GM12878 (cell line): ENCODE measurements around the gene MRTFB. TPM values are rescaled to one million over a fixed set of nuclear protein-coding genes. Genes with fewer than 3 reads are reported as not detected.

Experiments
- ATAC-seq: fragments of 200-7000 bp; cut with Tn5 transposase; 3 replicates; pipeline ENCODE4 v1.9.1; 2020; ENCODE audit warnings: mild to moderate bottlenecking, moderate library complexity
- BruUV-seq: library from RNA; stranded (reverse); fragments of 400-500 nt; replicated peaks from 2 replicates; lab custom pipeline; 2021; lab: Mats Ljungman, UMichigan
- CTCF ChIA-PET: fragments of 300-600 bp; sonication (Branson Sonifier 250); formaldehyde crosslinking; extraction: SDS; loops from one replicate; lab custom pipeline; 2021; ENCODE audit warnings: inconsistent platforms; lab: Yijun Ruan, JAX
- POLR2A ChIA-PET: fragments of 350-600 bp; formaldehyde crosslinking; extraction: SDS; loops from one replicate; lab custom pipeline; 2021; ENCODE audit warnings: inconsistent platforms; lab: Charles Lee
- RAD21 ChIA-PET: fragments of 300-600 bp; sonication (Branson Sonifier 250); formaldehyde crosslinking; loops from one replicate; lab custom pipeline; 2023; ENCODE audit warnings: antibody characterized with exemption; ENCODE audit not compliant: unreplicated experiment; lab: Charles Lee
- SMC1A ChIA-PET: fragments of 300-600 bp; sonication (Branson Sonifier 250); formaldehyde crosslinking; loops from one replicate; lab custom pipeline; 2023; ENCODE audit not compliant: unreplicated experiment, uncharacterized antibody; lab: Charles Lee
- DNase-seq: peaks from one replicate; pipeline ENCODE4 v3.0.0-alpha.2; 2011; ENCODE audit warnings: low read depth, low spot score
- FAIRE-seq: peaks from 3 replicates; lab custom pipeline; 2011; peaks lifted over from hg19 to GRCh38; lab: Jason Lieb, UNC
- H2AFZ ChIP-seq: 2 replicates; pipeline ENCODE4 v1.6.0; 2011; ENCODE audit warnings: low read depth, low read length, control low read depth; ENCODE audit not compliant: control insufficient read depth
- H3K27ac ChIP-seq: 2 replicates; pipeline ENCODE4 v1.5.1; 2011; ENCODE audit warnings: control low read depth; ENCODE audit not compliant: control insufficient read depth, insufficient read depth
- H3K27me3 ChIP-seq, 2 experiments: replicated peaks in 1 of 2; 2 replicates each; pipeline versions ENCODE4 v1.6.0 to v1.6.1; 2011; ENCODE audit warnings: low read length in 1 of 2; ENCODE audit not compliant: control insufficient read depth in 2 of 2, insufficient read depth in 2 of 2
- H3K36me3 ChIP-seq, 2 experiments: 2 replicates each; pipeline ENCODE4 v1.5.1; 2011; ENCODE audit warnings: low read length in 1 of 2; ENCODE audit not compliant: control insufficient read depth in 2 of 2, insufficient read depth in 2 of 2
- H3K4me1 ChIP-seq: 2 replicates; pipeline ENCODE4 v1.6.1; 2011; ENCODE audit warnings: mild to moderate bottlenecking, low read length, moderate library complexity, mixed read lengths; ENCODE audit not compliant: control insufficient read depth, insufficient read depth
- H3K4me2 ChIP-seq: 2 replicates; pipeline ENCODE4 v1.6.0; 2011; ENCODE audit warnings: control low read depth; ENCODE audit not compliant: control insufficient read depth, insufficient read depth
- H3K4me3 ChIP-seq: fragments of 200-600 bp; sonication (generic); 2 replicates; pipeline ENCODE4 v1.5.1; 2016
- H3K79me2 ChIP-seq: 2 replicates; pipeline ENCODE4 v1.6.0; 2011; ENCODE audit warnings: low read length; ENCODE audit not compliant: control insufficient read depth, insufficient read depth
- H3K9ac ChIP-seq: 2 replicates; pipeline ENCODE4 v1.8.0; 2011; ENCODE audit warnings: low read length, control low read depth, mixed read lengths; ENCODE audit not compliant: control insufficient read depth, insufficient read depth
- H3K9me3 ChIP-seq: replicated peaks from 3 replicates; pipeline ENCODE4 v1.5.1; 2011; ENCODE audit warnings: mild to moderate bottlenecking, low read length; ENCODE audit not compliant: control insufficient read depth, insufficient read depth
- H4K20me1 ChIP-seq: 2 replicates; pipeline ENCODE4 v1.6.0; 2011; ENCODE audit not compliant: control insufficient read depth, insufficient read depth
- BHLHE40 ChIP-seq, 2 experiments: fragments of 450-650 bp in 1 of 2; IDR thresholded peaks; 2 replicates each; pipeline ENCODE4 v1.6.1; 2011 to 2017; ENCODE audit warnings: low read depth in 2 of 2, borderline replicate concordance in 1 of 2, improper control_type of control experiment in 1 of 2, low read length in 1 of 2, mild to moderate bottlenecking in 1 of 2
- BMI1 ChIP-seq: fragments of 450-650 bp; IDR thresholded peaks from 2 replicates; pipeline ENCODE4 v1.6.1; 2016; ENCODE audit warnings: mild to moderate bottlenecking, moderate library complexity, borderline replicate concordance
- ESRRA ChIP-seq: IDR thresholded peaks from 2 replicates; pipeline ENCODE4 v1.6.1; 2012; ENCODE audit warnings: mild to moderate bottlenecking, low read length, improper control_type of control experiment
- MTA3 ChIP-seq: IDR thresholded peaks from 2 replicates; pipeline ENCODE4 v1.6.1; 2012; ENCODE audit warnings: low read length, inconsistent platforms, borderline replicate concordance
- PAX5 ChIP-seq: IDR thresholded peaks from 2 replicates; pipeline ENCODE4 v1.6.1; 2011; ENCODE audit warnings: low read depth, low read length, borderline replicate concordance
- SP1 ChIP-seq: IDR thresholded peaks from one replicate; pipeline ENCODE4 v1.6.1; 2011; ENCODE audit warnings: low read depth, low read length
- SPI1 ChIP-seq: IDR thresholded peaks from 2 replicates; pipeline ENCODE4 v1.6.1; 2011; ENCODE audit warnings: low read depth, mild to moderate bottlenecking, low read length, moderate library complexity, borderline replicate concordance; ENCODE audit not compliant: insufficient read depth
- WGBS: methylation state at CpG from one replicate; pipeline ENCODE4 v1.1.6; 2016; ENCODE audit warnings: low lambda C conversion rate; ENCODE audit not compliant: insufficient replicate concordance, insufficient coverage; ENCODE audit errors: missing lambda C conversion rate; 5-methylcytosine and 5-hydroxymethylcytosine counted together
- in situ Hi-C: fragments of 300-500 bp; cut with MboI; formaldehyde crosslinking; loops from 9 replicates; pipeline ENCODE4 v1.14.3; 2018; ENCODE audit warnings: mixed read lengths
- intact Hi-C: fragments of 100-400 bp; cut with micrococcal nuclease; formaldehyde crosslinking; loops from one replicate; pipeline ENCODE4 v1.14.2; 2022; ENCODE audit not compliant: unreplicated experiment
- polyA plus RNA-seq, 11 experiments: library from polyadenylated mRNA; depleted of rRNA in 4 of 11; unstranded in 6 of 11; stranded (reverse) in 5 of 11; fragments of >200 nt; fragmentation: Nextera tagmentation in 4 of 11; fragmentation: Illumina TruSeq in 1 of 11; extraction: Ambion mirVana in 4 of 11; extraction: Trizol in 1 of 11; gene quantifications; 1 replicate in 1 of 11; 2 replicates in 10 of 11; pipeline versions ENCODE4 v1.2.1 to v1.2.3, GENCODE V29; 2011 to 2016; ENCODE audit warnings: inconsistent platforms in 2 of 11, missing spikeins in 2 of 11, low read depth in 1 of 11
- total RNA-seq, 4 experiments: library from RNA; depleted of rRNA in 3 of 4; stranded (reverse); fragments of >200 nt in 3 of 4; fragmentation: Illumina TruSeq in 1 of 4; extraction: Trizol in 1 of 4; gene quantifications; 2 replicates each; pipeline versions ENCODE4 v1.2.1 to v1.2.3, GENCODE V29; 2013 to 2021
- TF ChIP-seq, protein P1 (sequence below): IDR thresholded peaks from 2 replicates; pipeline ENCODE4 v1.6.1; 2011; ENCODE audit warnings: borderline replicate concordance, low read depth, mild to moderate bottlenecking, moderate library complexity, mixed read lengths, low read length; ENCODE audit not compliant: insufficient read depth; ENCODE audit errors: extremely low read length
- TF ChIP-seq, protein P2 (sequence below): fragments of 450-650 bp; IDR thresholded peaks from 2 replicates; pipeline ENCODE4 v1.6.1; 2017; ENCODE audit warnings: borderline replicate concordance

The MRTFB gene
- total and polyA plus RNA-seq, 10 of the 15 experiments (the other 5 are each of a cell fraction or from before 2014, with no cell fraction given) = 2.1 to 14.3 (median 8.0) TPM

DNA sequence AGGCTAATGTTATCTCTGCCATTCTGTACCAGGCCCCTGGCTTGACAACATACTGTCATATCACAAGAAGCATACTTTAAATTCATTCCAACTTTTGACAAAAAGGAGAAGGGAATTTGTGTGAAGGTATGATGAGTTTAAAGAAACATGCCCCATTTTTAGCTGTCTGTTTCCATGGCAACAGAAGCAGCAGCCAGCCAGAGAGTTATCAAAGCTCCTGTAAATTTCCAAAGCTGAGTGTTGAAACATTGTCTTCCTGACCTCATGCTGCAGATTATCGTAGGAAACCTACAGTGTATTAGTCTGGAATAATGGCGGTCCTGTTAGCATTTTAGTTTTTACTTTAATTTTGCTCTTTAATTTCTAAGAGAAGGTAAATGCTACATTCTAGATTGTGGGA is 124.9 kb downstream of the MRTFB start:
- Histone ChIP-seq H4K20me1 (no peaks in the 10 kb centered on the region), H3K9me3 (no peaks in the 10 kb centered on the region; the same call in 2 of the 3 replicates), H3K4me1 (peaks cover 19% of the 10 kb centered on the region), H3K36me3 (no peaks in the 10 kb centered on the region), H2AFZ (no peak overlapping the region), H3K9ac (no peak overlapping the region), H3K27ac (no peak overlapping the region), H3K79me2 (no peaks in the 10 kb centered on the region), H3K4me2 (no peak overlapping the region), H3K4me3 (no peak overlapping the region), H3K27me3 (no peaks in the 10 kb centered on the region)
- ChIA-PET CTCF (no interaction called here), POLR2A (interaction anchor here (0.5 kb wide), 1 partner anchor 184 kb away, joined by 3 read pairs; no protein-coding TSS in a partner anchor), RAD21 (no interaction called here), SMC1A (interaction anchor here (0.7 to 1.1 kb wide), 2 partner anchors 19 to 276 kb away, joined by 3 to 4 read pairs; partner anchors contain the start of gene ERCC4)
- WGBS = 100% methylated on average over 2 of the region's 2 CpGs
- no peak for FAIRE-seq
- BruUV-seq = no TSS peak
- no peak for DNase-seq
- no peak for ATAC-seq
- intact Hi-C loops (no loop called here), in situ Hi-C loops (no loop called here)
- TF ChIP-seq SPI1 (no peak), SP1 (no peak), BMI1 (peak; percentile 85), PAX5 (no peak), MTA3 (no peak), ESRRA (no peak), BHLHE40 (IDR thresholded peaks at IDR 0.05; ENCODE audit: borderline replicate concordance in 1 of 2, low read depth in 2 of 2, low read length in 1 of 2) (no peak)
- TF ChIP-seq, protein P1, sequence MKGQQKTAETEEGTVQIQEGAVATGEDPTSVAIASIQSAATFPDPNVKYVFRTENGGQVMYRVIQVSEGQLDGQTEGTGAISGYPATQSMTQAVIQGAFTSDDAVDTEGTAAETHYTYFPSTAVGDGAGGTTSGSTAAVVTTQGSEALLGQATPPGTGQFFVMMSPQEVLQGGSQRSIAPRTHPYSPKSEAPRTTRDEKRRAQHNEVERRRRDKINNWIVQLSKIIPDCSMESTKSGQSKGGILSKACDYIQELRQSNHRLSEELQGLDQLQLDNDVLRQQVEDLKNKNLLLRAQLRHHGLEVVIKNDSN = no peak
- TF ChIP-seq, protein P2, sequence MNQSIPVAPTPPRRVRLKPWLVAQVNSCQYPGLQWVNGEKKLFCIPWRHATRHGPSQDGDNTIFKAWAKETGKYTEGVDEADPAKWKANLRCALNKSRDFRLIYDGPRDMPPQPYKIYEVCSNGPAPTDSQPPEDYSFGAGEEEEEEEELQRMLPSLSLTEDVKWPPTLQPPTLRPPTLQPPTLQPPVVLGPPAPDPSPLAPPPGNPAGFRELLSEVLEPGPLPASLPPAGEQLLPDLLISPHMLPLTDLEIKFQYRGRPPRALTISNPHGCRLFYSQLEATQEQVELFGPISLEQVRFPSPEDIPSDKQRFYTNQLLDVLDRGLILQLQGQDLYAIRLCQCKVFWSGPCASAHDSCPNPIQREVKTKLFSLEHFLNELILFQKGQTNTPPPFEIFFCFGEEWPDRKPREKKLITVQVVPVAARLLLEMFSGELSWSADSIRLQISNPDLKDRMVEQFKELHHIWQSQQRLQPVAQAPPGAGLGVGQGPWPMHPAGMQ = no peak
